ENCODE measurements around the gene GRAMD2A. TPM values are rescaled to one million over a fixed set of nuclear protein-coding genes. Genes with fewer than 3 reads are reported as not detected.
A peak's percentile ranks its signal among the peaks of the same experiment; 100 is the strongest.

GRAMD2A gene
- total RNA-seq, 1 donor from 2014 or later: not detected

GRCh38 chr15:72207558-72208085, 10.0 kb upstream of the GRAMD2A start:
- intact Hi-C loops (cut with DNase I): no loop called here
- no peak overlapping the region for H3K27ac ChIP-seq
- no peaks in the 10 kb centered on the region for H3K9me3 ChIP-seq
- H3K36me3 ChIP-seq: peaks cover 88 to 97% of the 10 kb centered on the region in 2 donors
- H3K4me1 ChIP-seq: peaks cover 0 to 7% of the 10 kb centered on the region in 2 donors
- no peak for TF ChIP-seq CTCF (IDR thresholded peaks at IDR 0.05)
- no peaks in the 10 kb centered on the region for H3K27me3 ChIP-seq
- no peak overlapping the region for H3K4me3 ChIP-seq
- DNase-seq (ENCODE audit: low spot score in 2 of 2): no peak

GRCh38 chr15:72206677-72207000, 9.1 kb upstream of the GRAMD2A start:
- no peak for DNase-seq (ENCODE audit: low spot score in 2 of 2)
- Histone ChIP-seq H3K4me3 (no peak overlapping the region), H3K36me3 (peaks cover 88 to 97% of the 10 kb centered on the region in 2 donors), H3K27ac (no peak overlapping the region), H3K27me3 (no peaks in the 10 kb centered on the region), H3K9me3 (no peaks in the 10 kb centered on the region), H3K4me1 (peaks cover 0 to 7% of the 10 kb centered on the region in 2 donors)
- no peak for TF ChIP-seq CTCF (IDR thresholded peaks at IDR 0.05)
- intact Hi-C loops (cut with DNase I): no loop called here

- Histone ChIP-seq H3K4me1 (peaks cover 0 to 7% of the 10 kb centered on the region in 2 donors), H3K27me3 (no peaks in the 10 kb centered on the region), H3K4me3 (no peak overlapping the region), H3K36me3 (peaks cover 88 to 97% of the 10 kb centered on the region in 2 donors), H3K27ac (no peak overlapping the region), H3K9me3 (no peaks in the 10 kb centered on the region)
- intact Hi-C loops (cut with DNase I): no loop called here
- TF ChIP-seq CTCF (IDR thresholded peaks at IDR 0.05): no peak
- no peak for DNase-seq (ENCODE audit: low spot score in 2 of 2)
Observed at GRCh38 chr15:72205896-72206676, 8.5 kb upstream of the GRAMD2A start.

- DNase-seq (ENCODE audit: low spot score in 2 of 2): no peak
- Histone ChIP-seq H3K27ac (no peak overlapping the region), H3K4me3 (no peak overlapping the region), H3K36me3 (peaks cover 88 to 97% of the 10 kb centered on the region in 2 donors), H3K27me3 (no peaks in the 10 kb centered on the region), H3K4me1 (peaks cover 0 to 7% of the 10 kb centered on the region in 2 donors), H3K9me3 (no peaks in the 10 kb centered on the region)
- intact Hi-C loops (cut with DNase I): no loop called here
- TF ChIP-seq CTCF (IDR thresholded peaks at IDR 0.05): no peak
Observed at GRCh38 chr15:72205273-72205672, 7.7 kb upstream of the GRAMD2A start.

GRCh38 chr15:72203507-72203837, 5.9 kb upstream of the GRAMD2A start:
- Histone ChIP-seq H3K4me1 (peaks cover 0 to 7% of the 10 kb centered on the region in 2 donors), H3K9me3 (no peaks in the 10 kb centered on the region), H3K36me3 (peaks cover 86 to 96% of the 10 kb centered on the region in 2 donors), H3K27me3 (no peaks in the 10 kb centered on the region), H3K27ac (peak overlapping the region; percentile 21 to 70), H3K4me3 (no peak overlapping the region)
- intact Hi-C loops (cut with DNase I): no loop called here
- no peak for TF ChIP-seq CTCF (IDR thresholded peaks at IDR 0.05)
- DNase-seq (ENCODE audit: low spot score in 2 of 2): peak; percentile 48 to 84
